ENCODE data around the gene SLC35A1.

SLC35A1 gene

GRCh38 chr6:87529221-87529620 is 56.4 kb downstream of the SLC35A1 start:
- no peak for DNase-seq (ENCODE audit: low spot score)

GRCh38 chr6:87534377-87535047 is 61.7 kb downstream of the SLC35A1 start:
- no peak for DNase-seq (ENCODE audit: low spot score)

GRCh38 chr6:87538510-87539260 is 65.9 kb downstream of the SLC35A1 start:
- no peak for DNase-seq (ENCODE audit: low spot score)

- no peak for DNase-seq (ENCODE audit: low spot score)
Observed at GRCh38 chr6:87539554-87539953, 66.8 kb downstream of the SLC35A1 start.

- no peak for DNase-seq (ENCODE audit: low spot score)
Observed at GRCh38 chr6:87540539-87540938, 67.8 kb downstream of the SLC35A1 start.

- no peak for DNase-seq (ENCODE audit: low spot score)
Observed at GRCh38 chr6:87541041-87541440, 68.3 kb downstream of the SLC35A1 start.

- DNase-seq (ENCODE audit: low spot score): no peak
Observed at GRCh38 chr6:87541744-87542143, 69.0 kb downstream of the SLC35A1 start.

- no peak for DNase-seq (ENCODE audit: low spot score)
Observed at GRCh38 chr6:87543696-87544473, 71.1 kb downstream of the SLC35A1 start.

- DNase-seq (ENCODE audit: low spot score): no peak
Observed at GRCh38 chr6:87544474-87544735, 71.6 kb downstream of the SLC35A1 start.

- DNase-seq (ENCODE audit: low spot score): no peak
Observed at GRCh38 chr6:87551799-87552198, 79.0 kb downstream of the SLC35A1 start.

GRCh38 chr6:87553159-87553765 is 80.5 kb downstream of the SLC35A1 start:
- no peak for DNase-seq (ENCODE audit: low spot score)

- no peak for DNase-seq (ENCODE audit: low spot score)
Observed at GRCh38 chr6:87555506-87555905, 82.7 kb downstream of the SLC35A1 start.

GRCh38 chr6:87558446-87558845 is 85.7 kb downstream of the SLC35A1 start:
- DNase-seq (ENCODE audit: low spot score): no peak

- no peak for DNase-seq (ENCODE audit: low spot score)
Observed at GRCh38 chr6:87561017-87561416, 88.2 kb downstream of the SLC35A1 start.

Data from left forelimb (tissue), 1 donor.